ENCODE results near the gene ALDH7A1. TPM values are rescaled to one million over a fixed set of nuclear protein-coding genes. Genes with fewer than 3 reads are reported as not detected.

Gene ALDH7A1
- polyA plus RNA-seq, 1 experiment, result 81.2 TPM

DNA sequence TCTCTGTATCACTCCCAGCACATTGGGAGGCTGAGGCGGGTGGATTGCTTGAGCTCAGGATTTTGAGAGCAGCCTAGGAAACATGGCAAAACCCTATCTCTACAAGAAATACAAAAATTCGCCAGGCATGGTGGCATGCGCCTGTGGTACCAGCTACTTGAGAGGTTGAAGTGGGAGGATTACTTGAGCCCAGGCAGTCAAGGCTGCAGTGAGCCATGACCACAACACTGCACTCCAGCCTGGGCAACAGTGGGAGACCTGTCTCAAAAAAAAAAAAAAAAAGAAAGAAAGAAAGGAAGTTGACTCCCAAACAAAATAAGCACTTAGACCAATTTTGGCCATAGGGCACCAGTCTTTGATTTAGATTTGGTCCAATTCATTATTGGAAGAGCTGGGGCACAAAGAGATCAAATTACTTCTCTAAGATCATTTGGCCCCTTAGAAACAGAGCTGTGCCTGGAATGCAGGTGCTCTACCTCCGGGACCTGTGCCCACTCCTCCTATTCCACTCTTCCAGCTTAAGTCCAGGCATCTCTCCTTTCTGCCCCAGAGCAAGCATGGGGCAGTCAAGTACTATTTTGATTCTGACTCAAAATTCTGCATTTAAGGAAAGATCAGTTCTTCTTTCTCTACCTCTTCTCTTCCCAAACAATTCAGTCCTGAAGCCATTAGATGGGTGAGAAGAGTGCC is 59.0 kb downstream of the ALDH7A1 start:
- Histone ChIP-seq H3K27me3 (ENCODE audit: control insufficient read depth, insufficient read depth, low read length) (no peaks in the 10 kb centered on the region), H3K36me3 (ENCODE audit: control insufficient read depth, insufficient read depth, low read length) (no peaks in the 10 kb centered on the region), H3K4me3 (ENCODE audit: low read depth, low read length) (no peak overlapping the region)
- ChIA-PET CTCF (interaction anchor here (1.1 to 3.4 kb wide), 5 partner anchors 8 to 185 kb away, joined by 3 to 11 read pairs (median 3); partner anchors contain the start of gene GRAMD2B), POLR2A (no interaction called here)
- DNase-seq (ENCODE audit: low read depth), result no peak
- TF ChIP-seq, protein P1, sequence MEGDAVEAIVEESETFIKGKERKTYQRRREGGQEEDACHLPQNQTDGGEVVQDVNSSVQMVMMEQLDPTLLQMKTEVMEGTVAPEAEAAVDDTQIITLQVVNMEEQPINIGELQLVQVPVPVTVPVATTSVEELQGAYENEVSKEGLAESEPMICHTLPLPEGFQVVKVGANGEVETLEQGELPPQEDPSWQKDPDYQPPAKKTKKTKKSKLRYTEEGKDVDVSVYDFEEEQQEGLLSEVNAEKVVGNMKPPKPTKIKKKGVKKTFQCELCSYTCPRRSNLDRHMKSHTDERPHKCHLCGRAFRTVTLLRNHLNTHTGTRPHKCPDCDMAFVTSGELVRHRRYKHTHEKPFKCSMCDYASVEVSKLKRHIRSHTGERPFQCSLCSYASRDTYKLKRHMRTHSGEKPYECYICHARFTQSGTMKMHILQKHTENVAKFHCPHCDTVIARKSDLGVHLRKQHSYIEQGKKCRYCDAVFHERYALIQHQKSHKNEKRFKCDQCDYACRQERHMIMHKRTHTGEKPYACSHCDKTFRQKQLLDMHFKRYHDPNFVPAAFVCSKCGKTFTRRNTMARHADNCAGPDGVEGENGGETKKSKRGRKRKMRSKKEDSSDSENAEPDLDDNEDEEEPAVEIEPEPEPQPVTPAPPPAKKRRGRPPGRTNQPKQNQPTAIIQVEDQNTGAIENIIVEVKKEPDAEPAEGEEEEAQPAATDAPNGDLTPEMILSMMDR (IDR thresholded peaks at IDR 0.05; ENCODE audit: insufficient read depth, low read depth, low read length), result no peak

DNA sequence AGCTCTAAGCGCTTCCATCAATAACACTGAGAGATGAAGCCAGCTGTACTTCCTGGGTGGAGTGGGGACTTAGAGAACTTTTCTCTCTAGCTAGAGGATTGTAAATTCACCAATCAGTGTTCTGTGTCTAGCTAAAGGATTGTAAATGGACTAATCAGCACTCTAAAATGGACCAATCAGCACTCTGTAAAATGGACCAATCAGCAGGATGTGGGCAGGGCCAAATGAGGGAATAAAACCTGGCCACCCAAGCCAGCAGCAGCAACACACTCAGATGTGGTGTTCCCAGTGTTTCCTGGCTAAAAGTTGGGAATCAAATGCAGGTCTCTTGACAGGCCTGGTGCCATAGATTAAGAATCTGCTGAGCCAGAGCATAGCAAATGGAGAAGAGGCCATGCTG is 60.5 kb downstream of the ALDH7A1 start:
- ChIA-PET CTCF (interaction anchor here (0.8 to 3.4 kb wide), 4 partner anchors 15 to 195 kb away, joined by 3 to 11 read pairs (median 4); no protein-coding TSS in a partner anchor), POLR2A (no interaction called here)
- TF ChIP-seq, protein P1 (IDR thresholded peaks at IDR 0.05; ENCODE audit: insufficient read depth, low read depth, low read length), result no peak
- Histone ChIP-seq H3K27me3 (ENCODE audit: control insufficient read depth, insufficient read depth, low read length) (no peaks in the 10 kb centered on the region), H3K36me3 (ENCODE audit: control insufficient read depth, insufficient read depth, low read length) (no peaks in the 10 kb centered on the region), H3K4me3 (ENCODE audit: low read depth, low read length) (no peak overlapping the region)
- no peak for DNase-seq (ENCODE audit: low read depth)

DNA sequence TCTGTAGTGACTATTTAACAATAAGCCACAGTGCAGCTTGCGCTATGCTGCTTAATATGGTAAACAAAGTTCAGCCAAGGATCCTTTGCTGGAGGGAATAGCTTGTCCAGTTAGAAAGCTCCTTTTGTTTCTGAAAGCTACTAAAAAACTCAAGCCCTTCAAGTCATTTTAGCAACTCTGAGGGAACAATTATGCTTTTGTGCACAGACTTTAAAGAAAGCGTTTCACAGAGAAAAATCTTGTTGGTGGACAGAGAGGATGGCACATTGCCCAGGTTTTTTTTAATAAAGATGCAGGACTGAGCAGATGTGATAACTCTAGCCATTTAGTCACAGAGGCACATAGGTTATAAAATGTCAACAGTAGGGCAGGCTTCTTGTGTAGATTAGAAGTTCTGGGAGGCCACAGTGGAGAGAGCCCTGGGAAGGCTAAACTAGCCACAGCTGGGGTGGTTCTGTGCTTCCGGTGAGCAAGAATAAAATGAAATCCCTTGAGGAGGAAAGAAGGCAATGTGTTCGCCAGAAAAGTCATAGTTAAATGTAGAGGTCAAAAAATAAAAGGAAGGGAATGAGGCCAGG is 63.4 kb downstream of the ALDH7A1 start:
- Histone ChIP-seq H3K4me3 (ENCODE audit: low read depth, low read length) (no peak overlapping the region), H3K27me3 (ENCODE audit: control insufficient read depth, insufficient read depth, low read length) (no peaks in the 10 kb centered on the region), H3K36me3 (ENCODE audit: control insufficient read depth, insufficient read depth, low read length) (no peaks in the 10 kb centered on the region)
- POLR2A ChIA-PET, result no interaction called here
- CTCF ChIA-PET, result interaction anchor here (0.6 to 1.4 kb wide), 3 partner anchors 32 to 602 kb away, joined by 3 to 4 read pairs (median 3); no protein-coding TSS in a partner anchor
- TF ChIP-seq, protein P1 (IDR thresholded peaks at IDR 0.05; ENCODE audit: insufficient read depth, low read depth, low read length), result no peak
- DNase-seq (ENCODE audit: low read depth), result no peak

DNA sequence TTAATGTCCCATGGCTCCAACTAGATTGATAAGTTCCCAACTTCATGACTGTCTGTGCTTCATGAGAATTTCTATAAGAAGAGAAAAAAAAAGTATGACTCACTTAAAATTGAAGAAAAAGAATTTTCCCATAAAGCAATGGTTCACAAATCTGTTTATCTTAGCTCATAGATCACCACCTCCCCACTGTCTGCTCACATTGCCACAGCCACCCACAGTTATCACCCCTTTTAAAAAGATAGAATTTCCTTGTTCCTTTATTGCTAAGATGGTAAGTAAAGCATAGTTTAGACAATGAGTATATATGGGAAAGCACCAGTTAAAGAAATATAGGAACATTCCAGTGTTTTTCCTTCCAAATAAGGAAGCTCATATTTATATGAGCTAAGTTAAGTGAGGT is 67.1 kb downstream of the ALDH7A1 start:
- Histone ChIP-seq H3K4me3 (ENCODE audit: low read depth, low read length) (no peak overlapping the region), H3K36me3 (ENCODE audit: control insufficient read depth, insufficient read depth, low read length) (no peaks in the 10 kb centered on the region), H3K27me3 (ENCODE audit: control insufficient read depth, insufficient read depth, low read length) (no peaks in the 10 kb centered on the region)
- TF ChIP-seq, protein P1 (IDR thresholded peaks at IDR 0.05; ENCODE audit: insufficient read depth, low read depth, low read length), result no peak
- no peak for DNase-seq (ENCODE audit: low read depth)
- ChIA-PET CTCF (interaction anchor here (0.7 to 1.0 kb wide), 5 partner anchors 9 to 38 kb away, joined by 3 to 4 read pairs (median 3); no protein-coding TSS in a partner anchor), POLR2A (interaction anchor here (0.7 to 0.8 kb wide), 2 partner anchors 56 to 177 kb away, joined by 3 read pairs; no protein-coding TSS in a partner anchor)

DNA sequence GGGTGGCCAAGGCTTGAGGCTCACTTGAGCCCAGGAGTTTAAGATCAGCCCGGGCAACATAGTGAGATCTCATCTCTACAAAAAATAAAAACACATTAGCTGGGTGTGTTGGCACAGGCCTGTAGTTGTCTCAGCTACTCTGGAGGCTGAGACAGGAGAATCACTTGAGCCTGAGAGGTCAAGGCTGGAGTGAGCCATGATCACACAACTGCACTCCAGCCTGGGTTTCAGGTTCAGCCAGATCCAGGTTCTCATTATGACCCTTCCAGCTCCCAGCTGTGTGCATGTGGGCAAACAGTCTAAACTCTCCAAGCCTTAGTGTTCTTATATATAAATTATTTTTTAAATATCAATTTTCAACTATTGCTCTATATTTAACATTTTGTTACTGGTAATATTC is 67.9 kb downstream of the ALDH7A1 start:
- no peak for DNase-seq (ENCODE audit: low read depth)
- ChIA-PET CTCF (interaction anchor here (0.5 to 1.0 kb wide), 3 partner anchors 10 to 105 kb away, joined by 3 to 4 read pairs (median 3); no protein-coding TSS in a partner anchor), POLR2A (no interaction called here)
- Histone ChIP-seq H3K27me3 (ENCODE audit: control insufficient read depth, insufficient read depth, low read length) (no peaks in the 10 kb centered on the region), H3K36me3 (ENCODE audit: control insufficient read depth, insufficient read depth, low read length) (no peaks in the 10 kb centered on the region), H3K4me3 (ENCODE audit: low read depth, low read length) (no peak overlapping the region)
- TF ChIP-seq, protein P1 (IDR thresholded peaks at IDR 0.05; ENCODE audit: insufficient read depth, low read depth, low read length), result no peak
